Hematopoietic multipotent progenitor cell treated with erythropoietin and hydrocortisone succinate and interleukin-3 and kit ligand, for 15 days (in vitro differentiated cells): Measurements from ENCODE around the gene CCDC24.
A peak's percentile ranks its signal among the peaks of the same experiment; 100 is the strongest.

ENCODE experiments used
- DNase-seq: peaks from one replicate; pipeline ENCODE4 v3.0.0-alpha.2; 2015; ENCODE audit warnings: low spot score

CCDC24 gene

GRCh38 chr1:43963006-43963405 is 28.4 kb upstream of the CCDC24 start:
- no peak for DNase-seq

DNA sequence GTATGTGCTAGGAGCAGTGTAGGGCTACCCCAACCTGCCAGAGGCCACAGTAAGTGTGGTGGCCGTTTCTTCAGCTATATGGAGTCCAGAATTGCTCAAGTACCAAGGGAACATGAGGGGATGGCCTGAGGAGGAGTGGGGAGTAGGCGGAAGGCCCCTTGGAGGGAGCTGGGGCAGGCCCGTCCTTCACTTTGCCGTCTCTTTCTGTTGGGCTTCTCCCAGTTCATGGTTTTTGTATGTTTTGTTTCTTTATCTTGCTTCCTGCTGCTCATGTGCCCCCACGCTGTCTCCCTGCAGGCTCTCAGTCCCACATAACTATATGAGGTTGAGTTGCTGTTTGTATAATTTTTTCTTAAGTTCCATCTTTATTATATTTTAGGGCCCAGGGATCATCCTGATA is 27.5 kb upstream of the CCDC24 start:
- DNase-seq: no peak

DNA sequence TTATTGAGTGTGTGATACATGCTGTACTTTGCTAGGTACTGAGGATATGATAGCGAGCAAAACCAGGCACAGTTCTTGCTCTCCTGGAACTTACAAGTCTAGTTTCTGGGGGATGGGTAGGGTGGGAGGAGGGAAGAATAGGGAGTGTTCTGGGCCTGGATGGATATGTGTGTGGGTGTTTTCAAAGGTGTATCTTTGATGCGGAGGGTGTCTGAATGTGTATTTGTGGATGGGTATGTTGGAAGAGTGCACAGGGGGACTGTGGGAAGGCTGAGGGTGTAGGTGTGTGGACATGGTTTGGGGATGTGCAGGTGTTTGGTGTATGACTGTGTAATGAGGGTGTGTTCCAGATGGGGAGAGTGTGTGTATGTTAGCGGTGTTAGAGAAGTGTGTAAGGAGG is 26.1 kb upstream of the CCDC24 start:
- DNase-seq: no peak

- peak; percentile 28 for DNase-seq
Observed at GRCh38 chr1:43968348-43968948, 23.0 kb upstream of the CCDC24 start.

DNA sequence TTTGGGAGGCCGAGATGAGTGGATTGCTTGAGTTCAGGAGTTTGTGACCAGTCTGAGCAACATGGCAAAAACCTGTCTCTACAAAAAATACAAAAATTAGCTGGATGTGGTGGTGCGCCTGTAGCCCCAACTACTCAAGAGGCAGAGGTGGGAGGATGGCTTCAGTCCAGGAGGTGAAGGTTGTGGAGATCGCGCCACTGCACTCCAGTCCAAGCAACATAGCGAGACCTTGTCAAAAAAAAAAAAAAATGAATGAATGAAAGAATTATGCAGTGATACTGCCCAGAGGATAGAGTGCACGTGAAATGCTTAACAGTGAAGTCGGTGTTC is 22.0 kb upstream of the CCDC24 start:
- DNase-seq: no peak

DNA sequence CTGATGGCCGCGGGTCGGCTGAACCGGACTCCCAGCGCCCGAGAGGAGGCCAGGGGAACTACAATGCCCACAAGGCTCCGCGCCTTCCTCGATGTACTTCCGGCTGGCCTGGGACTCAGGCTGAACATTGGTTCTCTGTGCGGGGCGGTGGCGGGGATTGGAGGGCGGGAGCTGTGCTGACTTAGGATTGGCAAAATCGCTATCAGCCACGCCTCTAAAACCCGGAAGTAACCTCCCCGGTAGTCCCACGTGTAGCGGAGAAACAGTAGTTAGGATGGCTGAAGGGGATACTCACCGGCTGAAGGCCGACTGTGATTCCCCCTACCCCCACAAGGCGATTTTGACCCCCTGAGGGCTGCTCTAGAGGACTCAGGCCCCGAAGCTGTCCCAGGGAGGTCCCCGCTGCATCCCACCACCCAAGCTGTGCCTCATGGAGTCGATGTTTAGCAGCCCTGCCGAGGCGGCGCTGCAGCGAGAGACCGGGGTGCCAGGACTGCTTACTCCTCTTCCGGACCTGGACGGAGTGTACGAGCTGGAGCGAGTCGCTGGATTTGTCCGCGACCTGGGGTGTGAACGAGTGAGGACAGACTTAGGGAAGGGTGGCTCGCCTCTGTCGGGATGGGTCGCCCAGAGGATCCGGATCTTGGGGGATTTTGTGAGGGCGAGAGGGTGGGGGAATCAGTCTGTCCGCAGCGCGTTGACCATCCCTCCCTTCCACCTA is 21.5 kb upstream of the CCDC24 start, which contains the start of gene DPH2:
Gene DPH2, plus strand, starts transcription at position 265 of the 721 bp plus-strand sequence. Its CDS starts 166 bp downstream, at position 431.
- peak; percentile 96 for DNase-seq

GRCh38 chr1:43970502-43970901 is 20.9 kb upstream of the CCDC24 start:
- no peak for DNase-seq

- DNase-seq: no peak
Observed at GRCh38 chr1:43970911-43971310, 20.5 kb upstream of the CCDC24 start.

DNA sequence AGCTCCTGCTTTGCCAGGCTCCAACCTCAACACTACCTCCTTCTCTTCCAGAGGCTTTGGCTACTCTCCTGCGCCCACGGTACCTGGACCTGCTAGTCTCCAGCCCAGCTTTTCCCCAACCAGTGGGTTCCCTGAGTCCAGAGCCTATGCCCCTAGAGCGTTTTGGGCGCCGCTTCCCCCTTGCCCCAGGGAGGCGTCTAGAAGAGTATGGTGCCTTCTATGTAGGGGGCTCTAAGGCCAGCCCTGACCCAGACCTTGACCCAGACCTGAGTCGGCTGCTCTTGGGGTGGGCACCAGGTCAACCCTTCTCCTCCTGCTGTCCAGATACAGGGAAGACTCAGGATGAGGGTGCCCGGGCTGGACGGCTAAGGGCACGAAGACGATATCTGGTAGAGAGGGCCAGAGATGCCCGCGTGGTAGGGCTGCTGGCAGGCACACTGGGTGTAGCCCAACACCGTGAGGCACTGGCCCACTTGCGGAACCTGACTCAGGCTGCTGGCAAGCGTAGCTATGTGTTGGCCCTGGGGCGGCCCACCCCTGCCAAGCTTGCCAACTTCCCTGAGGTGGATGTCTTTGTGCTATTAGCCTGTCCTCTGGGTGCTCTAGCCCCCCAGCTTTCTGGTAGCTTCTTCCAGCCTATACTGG is 19.9 kb upstream of the CCDC24 start:
- DNase-seq: no peak

DNA sequence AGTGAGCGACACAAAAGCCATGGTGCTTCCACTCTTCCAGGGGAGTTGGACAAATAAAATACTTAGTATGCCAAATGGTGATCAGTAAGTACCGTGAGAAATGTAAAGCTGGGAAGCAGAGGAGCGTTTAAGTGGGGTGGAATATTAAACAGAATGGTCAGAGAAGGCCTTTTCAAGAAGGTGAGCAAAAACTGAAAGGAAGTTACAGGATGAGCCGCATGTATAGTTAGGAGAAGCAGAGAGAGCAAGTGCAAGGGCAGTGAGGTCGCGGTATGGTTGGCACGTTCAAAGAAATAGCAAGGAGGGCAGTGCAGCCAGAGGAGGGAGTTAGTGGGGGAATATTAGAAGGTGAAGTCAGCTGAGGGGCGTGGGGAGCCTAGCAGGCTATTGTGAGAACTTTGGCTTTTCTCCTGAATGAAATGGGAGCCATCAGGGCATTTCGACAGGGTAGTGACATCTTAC is 17.4 kb upstream of the CCDC24 start:
- no peak for DNase-seq

DNA sequence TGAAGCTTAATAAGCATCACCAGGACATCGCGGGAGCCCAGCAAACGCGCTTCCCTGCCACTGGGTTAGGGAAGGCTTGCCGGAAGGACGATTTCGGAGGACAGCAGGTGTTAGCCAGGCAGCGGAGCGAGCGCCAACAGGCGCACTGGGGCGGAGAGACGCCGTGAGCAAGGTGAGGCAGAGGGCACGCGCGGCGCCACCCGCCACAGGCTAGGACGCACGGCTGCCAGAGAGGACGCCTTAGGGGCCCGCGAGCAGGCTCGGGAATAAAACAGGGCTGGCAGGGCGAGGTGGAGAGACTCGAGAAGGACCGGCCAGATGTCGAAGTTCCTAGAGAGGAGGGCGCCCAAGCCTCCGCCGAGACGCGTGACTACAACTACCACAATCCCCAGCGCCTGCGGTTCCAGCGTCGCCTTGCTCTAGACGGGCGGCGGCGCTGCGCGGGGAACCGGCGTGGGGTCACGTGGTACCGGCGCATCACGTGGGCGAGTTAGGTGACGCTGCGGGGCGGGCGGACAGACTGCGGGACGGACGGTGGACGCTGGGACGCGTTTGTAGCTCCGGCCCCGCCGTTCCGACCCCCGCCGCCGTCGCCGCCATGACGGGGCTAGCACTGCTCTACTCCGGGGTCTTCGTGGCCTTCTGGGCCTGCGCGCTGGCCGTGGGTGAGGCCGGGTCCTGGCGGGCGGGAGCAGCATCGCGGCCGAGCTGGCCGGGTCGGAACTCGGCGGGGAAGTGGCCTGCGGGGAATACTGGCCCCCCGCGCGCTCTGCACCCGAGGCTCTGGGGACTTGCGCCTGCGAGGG is 16.8 kb upstream of the CCDC24 start, which contains the start of gene ATP6V0B:
Gene ATP6V0B, plus strand, starts transcription at position 518 of the 806 bp plus-strand sequence. Its CDS starts 81 bp downstream, at position 599.
- DNase-seq: peak; percentile 96

DNA sequence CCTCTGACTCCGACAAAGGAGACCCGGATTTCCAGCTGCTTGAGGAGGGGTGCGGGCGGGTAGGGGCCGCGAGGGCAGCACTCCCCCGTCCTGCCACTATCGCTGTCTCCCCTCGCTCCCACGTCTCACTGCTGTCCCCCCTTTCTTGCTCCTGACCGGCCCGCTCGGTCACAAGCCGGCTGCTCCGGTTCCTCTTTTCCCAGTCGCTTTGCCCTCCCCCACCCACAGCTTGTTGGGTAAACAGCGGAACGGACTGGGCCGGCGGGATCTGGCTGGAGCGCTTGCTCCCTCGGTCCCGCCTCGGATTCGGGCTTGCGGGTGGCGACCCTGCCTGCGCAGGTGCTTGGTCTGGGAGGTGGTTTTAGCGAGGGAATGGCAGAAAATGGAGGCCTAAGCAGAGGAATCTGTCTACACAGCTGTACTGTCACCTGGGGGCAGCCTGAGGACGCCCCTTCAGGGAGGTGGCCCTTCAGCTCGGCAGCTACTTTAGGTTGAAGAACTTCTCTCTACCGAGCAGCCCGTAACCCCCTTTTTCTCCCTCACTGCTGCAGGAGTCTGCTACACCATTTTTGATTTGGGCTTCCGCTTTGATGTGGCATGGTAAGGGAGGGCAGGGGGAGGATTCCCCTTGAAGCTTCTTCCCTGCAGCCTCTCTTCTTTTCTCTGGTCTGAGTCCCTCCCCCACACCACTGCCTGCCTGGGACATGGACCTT is 16.0 kb upstream of the CCDC24 start:
- no peak for DNase-seq

- no peak for DNase-seq
Observed at GRCh38 chr1:43976045-43976444, 15.4 kb upstream of the CCDC24 start.

DNA sequence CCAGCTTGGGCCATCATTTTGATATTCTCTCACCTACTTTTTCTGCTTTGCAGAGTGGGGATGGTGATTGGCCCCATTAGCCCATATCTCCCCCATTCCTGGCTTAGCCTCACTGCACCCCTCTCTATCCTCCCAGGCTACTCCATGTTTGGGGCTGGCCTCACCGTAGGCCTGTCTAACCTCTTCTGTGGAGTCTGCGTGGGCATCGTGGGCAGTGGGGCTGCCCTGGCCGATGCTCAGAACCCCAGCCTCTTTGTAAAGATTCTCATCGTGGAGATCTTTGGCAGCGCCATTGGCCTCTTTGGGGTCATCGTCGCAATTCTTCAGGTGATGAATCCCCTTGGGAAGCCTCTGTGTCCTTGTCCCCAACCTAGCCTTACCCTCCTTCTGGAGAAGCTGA is 14.5 kb upstream of the CCDC24 start:
- DNase-seq: no peak

GRCh38 chr1:43977376-43978263 is 13.8 kb upstream of the CCDC24 start:
- no peak for DNase-seq

DNA sequence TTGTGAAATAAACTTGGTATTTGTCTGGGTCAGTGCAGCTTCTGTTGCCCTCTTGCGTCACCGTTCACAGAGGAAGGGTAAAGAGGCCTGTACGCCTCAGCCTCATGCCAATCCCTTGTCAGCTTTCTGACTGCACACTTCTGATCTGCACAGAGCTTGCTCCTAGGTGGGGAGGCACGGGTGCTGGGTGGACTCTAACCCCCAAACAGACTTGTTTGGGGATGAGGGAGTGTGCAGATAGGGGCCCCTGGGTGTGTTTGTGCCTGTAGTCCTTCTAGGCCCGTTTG is 13.2 kb upstream of the CCDC24 start:
- DNase-seq: no peak

- peak; percentile 36 for DNase-seq
Observed at GRCh38 chr1:43978551-43979260, 12.7 kb upstream of the CCDC24 start, which contains the start of gene B4GALT2. Gene B4GALT2, plus strand, starts transcription at chr1:43979210. Its CDS starts 1,951 bp downstream, at chr1:43981161.

DNA sequence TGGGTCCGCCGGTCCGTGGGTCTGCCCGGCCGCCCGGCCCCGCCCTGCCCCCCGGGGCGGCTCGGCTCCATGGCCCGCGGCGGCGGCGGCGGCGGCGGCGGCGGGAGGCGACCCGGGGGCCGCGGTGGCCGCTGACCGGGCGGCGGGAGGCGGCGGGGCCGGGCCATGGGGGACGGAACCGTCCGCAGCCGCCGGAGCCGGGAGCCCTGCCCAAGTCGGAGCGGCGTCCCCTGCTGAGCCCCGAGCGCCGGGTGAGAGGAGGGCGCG is 12.2 kb upstream of the CCDC24 start:
- no peak for DNase-seq

GRCh38 chr1:43979528-43980254 is 11.7 kb upstream of the CCDC24 start:
- DNase-seq: no peak
